ENCODE results near the gene TRIM3. TPM values are rescaled to one million over a fixed set of nuclear protein-coding genes. Genes with fewer than 3 reads are reported as not detected.

The TRIM3 gene
- total RNA-seq (16.0 and 20.1 TPM in 2 replicates), polyA plus RNA-seq (11.4 and 17.8 TPM in 2 replicates), polyA minus RNA-seq (10.6 and 20.7 TPM in 2 replicates)
- total RNA-seq (2013) = 6.6 TPM

DNA sequence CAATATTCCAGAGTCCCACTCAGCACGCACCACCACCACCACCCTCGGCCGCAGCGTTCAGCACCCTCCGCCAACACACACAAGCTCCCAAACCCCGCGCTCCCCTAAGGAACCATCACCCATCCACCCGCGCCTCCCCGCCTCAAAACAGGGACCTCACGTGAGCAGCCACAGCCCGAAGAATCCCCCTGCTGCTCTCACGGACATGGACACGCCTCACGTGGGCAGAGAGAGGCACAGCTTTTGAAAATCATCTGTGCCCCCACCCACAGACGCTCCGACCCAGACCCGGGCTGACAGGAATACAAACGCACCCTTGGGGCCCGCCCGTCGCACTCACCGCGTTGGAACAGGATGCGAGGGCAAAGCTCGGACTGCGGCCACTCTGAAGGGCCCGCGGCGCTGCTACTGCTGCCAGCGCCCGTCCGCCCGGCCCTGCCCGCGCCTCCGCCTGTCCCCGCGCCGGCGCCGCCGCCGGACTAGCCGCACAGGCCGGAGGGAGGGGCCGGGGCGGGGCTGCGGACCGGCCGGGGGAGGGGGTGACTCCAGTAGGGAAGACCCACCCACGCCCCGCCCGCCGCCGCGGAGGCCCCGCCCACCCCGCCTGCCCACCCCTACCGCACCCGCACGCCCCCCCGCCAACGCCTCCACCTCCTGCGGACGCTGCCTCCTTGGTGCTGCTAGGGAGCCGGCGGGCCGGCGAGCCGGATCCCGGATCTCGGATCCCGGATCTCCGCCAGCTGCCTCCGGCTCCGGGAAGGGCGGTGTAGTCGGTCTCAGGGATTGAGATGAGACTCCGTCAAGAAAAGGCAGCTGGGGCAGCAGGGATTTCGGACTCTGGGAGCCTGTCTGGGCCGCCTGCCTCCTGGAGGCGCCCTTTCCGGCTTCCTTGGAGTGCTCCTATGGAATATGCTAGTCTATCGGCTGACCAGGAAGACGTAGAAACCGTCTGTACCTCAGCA, at the start of gene TRIM3:
TSS of gene TRIM3 (minus strand) at position 491 of the 962 bp plus-strand sequence. CDS start 8,246 bp downstream, outside the sequence.
- peak within 1 kb of the TSS; percentile 87 for H3K27ac Mint-ChIP-seq
- Histone ChIP-seq H3K79me2 (ENCODE audit: control insufficient read depth, insufficient read depth, low read length) (no peaks in the 10 kb centered on the region), H3K4me2 (replicated peaks; ENCODE audit: low read depth, low read length, poor library complexity, severe bottlenecking) (peak within 1 kb of the TSS; percentile 90), H3K36me3 (replicated peaks in 1 of 2; ENCODE audit: control extremely low read depth in 1 of 2, control insufficient read depth in 1 of 2, extremely low read depth in 1 of 2, insufficient read depth in 2 of 2, low read length in 1 of 2) (peaks cover 0 to 16% of the 10 kb centered on the region in 2 experiments), H3K9me3 (ENCODE audit: control extremely low read depth in 1 of 3, control insufficient read depth in 2 of 3, insufficient read depth in 1 of 3, low read length in 2 of 3) (no peaks in the 10 kb centered on the region), H3K27ac (ENCODE audit: low read length in 2 of 2) (peak within 1 kb of the TSS; percentile 72 to 76), H3K9ac (ENCODE audit: low read length) (peak within 1 kb of the TSS; percentile 72), H3K4me1 (ENCODE audit: control insufficient read depth in 2 of 2, insufficient read depth in 2 of 2, low read length in 2 of 2) (peaks cover 8 to 17% of the 10 kb centered on the region in 2 donors), H4K20me1 (ENCODE audit: control insufficient read depth, insufficient read depth, low read length, poor library complexity, severe bottlenecking) (no peaks in the 10 kb centered on the region), H3K27me3 (replicated peaks in 1 of 4; ENCODE audit: control extremely low read depth in 1 of 4, control insufficient read depth in 3 of 4, insufficient read depth in 4 of 4, low read length in 3 of 4) (peaks cover 0 to 5% (median 0%) of the 10 kb centered on the region in 4 experiments), H3K4me3 (ENCODE audit: control extremely low read depth in 1 of 5, extremely low read depth in 1 of 5, insufficient read depth in 1 of 5, low read depth in 2 of 5, low read length in 4 of 5) (peak within 1 kb of the TSS; percentile 1 to 82 (median 72)), H2AFZ (ENCODE audit: insufficient read depth, low read depth, low read length, poor library complexity, severe bottlenecking) (peak within 1 kb of the TSS; percentile 86)
- H3K4me1 Mint-ChIP-seq = peaks cover 19% of the 10 kb centered on the region
- intact Hi-C loops (cut with micrococcal nuclease) = loop anchor here (1.0 kb wide), 2 partner anchors 8 to 83 kb away; partner anchors contain the start of genes ARFIP2, SMPD1 and TIMM10B
- H3K27me3 Mint-ChIP-seq = no peaks in the 10 kb centered on the region
- TF ChIP-seq, protein P1, sequence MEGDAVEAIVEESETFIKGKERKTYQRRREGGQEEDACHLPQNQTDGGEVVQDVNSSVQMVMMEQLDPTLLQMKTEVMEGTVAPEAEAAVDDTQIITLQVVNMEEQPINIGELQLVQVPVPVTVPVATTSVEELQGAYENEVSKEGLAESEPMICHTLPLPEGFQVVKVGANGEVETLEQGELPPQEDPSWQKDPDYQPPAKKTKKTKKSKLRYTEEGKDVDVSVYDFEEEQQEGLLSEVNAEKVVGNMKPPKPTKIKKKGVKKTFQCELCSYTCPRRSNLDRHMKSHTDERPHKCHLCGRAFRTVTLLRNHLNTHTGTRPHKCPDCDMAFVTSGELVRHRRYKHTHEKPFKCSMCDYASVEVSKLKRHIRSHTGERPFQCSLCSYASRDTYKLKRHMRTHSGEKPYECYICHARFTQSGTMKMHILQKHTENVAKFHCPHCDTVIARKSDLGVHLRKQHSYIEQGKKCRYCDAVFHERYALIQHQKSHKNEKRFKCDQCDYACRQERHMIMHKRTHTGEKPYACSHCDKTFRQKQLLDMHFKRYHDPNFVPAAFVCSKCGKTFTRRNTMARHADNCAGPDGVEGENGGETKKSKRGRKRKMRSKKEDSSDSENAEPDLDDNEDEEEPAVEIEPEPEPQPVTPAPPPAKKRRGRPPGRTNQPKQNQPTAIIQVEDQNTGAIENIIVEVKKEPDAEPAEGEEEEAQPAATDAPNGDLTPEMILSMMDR (IDR thresholded peaks at IDR 0.05) = no peak
- no peak for TF ChIP-seq EZH2 (IDR thresholded peaks at IDR 0.05; ENCODE audit: borderline replicate concordance, insufficient read depth, low read depth, low read length, poor library complexity, severe bottlenecking)
- ChIA-PET POLR2A (interaction anchor here (0.7 to 1.4 kb wide), 3 partner anchors 84 to 144 kb away, joined by 4 read pairs; partner anchors contain the start of gene SMPD1), CTCF (interaction anchor here (0.9 to 2.8 kb wide), 5 partner anchors 11 to 210 kb away, joined by 3 to 9 read pairs (median 4); partner anchors contain the start of gene MRPL17)
- H3K9me3 Mint-ChIP-seq (ENCODE audit: insufficient read depth) = no peaks in the 10 kb centered on the region
- 4% methylated on average over 67 of the region's 87 CpGs for WGBS (ENCODE audit: insufficient coverage)
- DNase-seq (peak; percentile 81), ATAC-seq (ENCODE audit: low read depth) (peak; percentile 95)
- peak within 1 kb of the TSS; percentile 91 for H3K4me3 Mint-ChIP-seq
